Measurements from ENCODE around the gene CDHR3.

Gene CDHR3

DNA sequence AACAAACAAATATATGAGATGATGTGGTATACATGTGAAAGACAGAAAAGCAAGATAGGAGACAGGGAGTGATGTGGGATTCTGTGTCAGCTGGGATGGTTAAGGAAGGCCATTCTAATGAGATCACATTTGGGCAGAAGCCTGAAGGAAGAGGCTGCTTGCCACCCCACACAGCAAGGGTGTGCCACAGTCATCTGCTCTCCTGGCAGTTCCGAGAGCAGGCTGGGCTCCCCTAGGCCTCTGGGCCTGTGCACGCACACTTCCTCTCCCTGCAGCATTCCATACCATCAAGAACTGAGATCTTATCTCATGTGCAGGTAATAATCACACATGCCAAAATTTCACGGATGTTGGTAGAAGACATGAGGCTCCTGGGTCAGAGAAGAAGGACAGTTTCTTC lies 105.9 kb downstream of the CDHR3 start:
- peak; percentile 69 to 75 for DNase-seq

DNA sequence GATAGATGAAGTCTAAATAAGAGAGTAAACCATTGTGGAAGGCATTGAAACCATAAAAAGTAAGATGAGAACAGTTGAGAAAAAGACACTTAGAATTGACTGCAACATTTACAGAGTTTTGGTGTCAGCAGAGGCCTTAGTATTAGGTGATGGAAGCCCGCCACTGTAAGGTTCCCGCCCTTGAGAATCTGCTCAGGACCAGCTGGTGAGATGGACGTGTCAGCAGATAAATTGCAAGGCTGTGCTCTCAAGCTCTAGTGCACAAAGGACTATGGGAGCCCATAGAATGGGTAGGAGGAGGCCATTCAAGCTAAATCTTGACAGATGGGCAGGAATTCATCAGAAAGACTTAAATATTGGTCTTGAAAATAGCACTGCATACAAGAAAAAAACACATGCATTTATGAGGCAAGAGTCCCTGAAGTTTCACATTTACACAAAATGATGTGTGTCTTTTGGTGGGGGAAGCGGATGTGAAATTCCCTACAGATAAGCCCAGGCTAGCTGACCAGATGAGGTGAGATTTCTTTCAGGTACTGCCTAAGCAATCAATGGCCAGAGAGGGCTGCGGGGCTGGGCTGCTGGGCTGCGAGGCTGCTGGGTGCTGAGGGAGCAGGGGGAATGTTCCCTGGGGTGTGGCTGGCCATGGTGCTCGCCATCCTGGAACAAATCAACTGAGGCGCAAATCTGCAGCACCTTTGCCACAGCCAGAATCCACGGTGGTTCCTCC lies 106.6 kb downstream of the CDHR3 start:
- no peak for DNase-seq

DNA sequence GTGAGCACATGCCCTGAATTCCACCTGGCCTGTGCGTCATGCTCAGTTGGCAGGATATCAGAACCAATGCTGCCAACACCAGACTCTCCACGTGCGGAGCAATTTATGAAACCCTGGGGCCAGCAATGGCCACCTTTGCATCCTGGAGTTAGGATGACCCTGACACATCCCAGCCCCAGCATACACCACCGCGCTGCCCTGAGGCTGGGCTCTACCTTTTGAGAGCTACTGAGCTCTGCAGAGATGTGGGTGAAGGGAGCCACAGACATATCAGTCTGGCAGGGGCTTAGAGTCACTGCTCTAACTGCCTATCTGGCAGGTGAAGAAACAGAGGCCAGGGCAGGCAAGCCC lies 107.1 kb downstream of the CDHR3 start:
- DNase-seq: peak; percentile 35 to 44

DNA sequence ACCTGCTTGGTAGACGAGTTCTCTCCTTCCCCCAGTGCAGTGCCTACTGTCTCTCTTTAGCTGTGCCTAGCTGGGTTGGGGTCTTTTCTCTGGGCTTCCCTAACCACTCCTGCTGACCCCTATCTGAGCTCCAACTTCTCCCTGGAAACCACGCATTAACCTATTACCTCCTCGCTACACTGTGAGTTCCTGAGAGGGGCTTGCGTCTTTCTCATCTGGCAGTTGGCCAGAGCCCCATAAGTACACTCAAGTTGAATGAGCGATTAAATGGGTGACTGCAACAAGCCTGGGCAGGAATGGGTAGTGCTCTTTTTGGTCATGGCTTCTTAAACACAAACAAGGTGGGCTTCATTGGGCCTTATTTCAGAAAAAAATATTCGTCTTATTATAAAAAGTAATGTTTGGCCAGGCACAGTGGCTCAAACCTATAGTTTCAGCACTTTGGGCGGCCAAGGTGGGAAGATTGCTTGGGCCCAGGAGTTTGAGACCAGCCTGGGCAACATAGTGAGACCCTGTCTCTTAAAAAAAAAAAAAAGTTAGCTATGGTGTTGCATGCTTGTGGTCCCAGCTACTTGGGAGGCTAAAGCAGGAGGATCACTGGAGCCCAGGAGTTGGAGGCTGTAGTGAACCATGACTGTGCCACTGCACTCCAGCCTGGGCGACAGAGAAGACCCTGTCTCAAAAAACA lies 107.6 kb downstream of the CDHR3 start:
- DNase-seq: no peak

DNA sequence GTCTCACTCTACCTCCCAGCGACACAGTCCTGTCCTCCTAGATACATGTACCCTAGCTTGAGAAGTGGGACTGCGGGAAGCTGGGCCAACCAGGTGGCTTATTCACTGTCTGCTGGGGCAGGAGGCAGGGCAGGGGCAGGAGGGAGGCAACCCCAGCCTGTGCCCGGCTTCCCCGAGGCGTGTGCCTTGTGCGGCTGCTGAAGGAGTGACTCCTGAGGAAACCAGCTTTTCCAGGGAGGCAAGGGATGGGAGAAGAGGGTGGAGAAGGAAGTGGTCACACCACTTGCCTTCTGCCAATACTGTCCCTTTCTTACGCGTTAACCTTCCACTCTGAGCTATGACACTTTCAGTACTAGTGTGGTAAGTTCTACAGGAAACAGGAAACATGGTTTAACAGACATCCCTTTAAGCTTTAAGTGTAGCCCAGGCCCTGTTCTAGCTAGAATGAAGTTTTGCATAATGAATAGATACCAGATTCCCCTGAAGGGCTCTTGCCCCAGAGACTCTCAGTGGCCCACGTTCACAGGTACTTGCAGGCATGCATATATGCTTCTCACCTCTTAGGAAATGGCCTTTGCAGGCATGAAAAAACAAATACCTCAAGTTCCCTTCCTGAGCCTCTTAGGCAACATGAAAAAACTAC lies 108.4 kb downstream of the CDHR3 start:
- no peak for DNase-seq

DNA sequence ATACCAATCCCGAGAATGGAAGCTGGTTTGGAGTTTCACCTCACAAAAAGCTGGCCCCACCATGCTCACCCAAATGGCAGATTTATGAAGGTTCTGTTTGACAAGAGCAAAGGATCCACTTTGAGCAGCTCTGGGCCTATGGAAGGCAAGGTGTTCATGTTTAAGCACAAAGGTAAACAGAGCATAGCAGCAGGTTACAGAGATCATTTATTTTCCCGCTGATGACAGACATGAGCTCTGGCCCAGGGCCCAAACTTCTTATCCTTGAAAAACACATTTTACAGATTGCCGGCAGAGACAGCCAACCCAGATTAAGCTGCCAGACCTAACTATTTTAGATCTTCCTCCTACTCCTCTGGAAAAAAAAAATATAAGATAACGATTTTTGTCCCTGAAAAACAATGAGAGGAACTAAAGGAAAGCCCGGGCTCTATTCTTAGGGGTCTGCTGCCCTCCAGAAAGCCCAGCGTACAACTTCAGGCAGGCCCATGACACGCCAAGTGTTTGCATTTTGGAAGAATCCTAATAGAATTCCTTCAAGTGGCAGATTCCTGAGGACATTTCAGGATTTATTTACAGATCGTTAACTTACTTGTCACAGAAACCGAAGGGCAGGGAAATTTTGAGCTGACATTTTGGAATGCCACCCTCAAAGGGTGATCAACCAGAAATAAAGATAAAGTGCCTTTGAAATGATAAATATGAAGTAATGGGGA lies 109.1 kb downstream of the CDHR3 start:
- DNase-seq: peak in 1 of 2 experiments; percentile 8

DNA sequence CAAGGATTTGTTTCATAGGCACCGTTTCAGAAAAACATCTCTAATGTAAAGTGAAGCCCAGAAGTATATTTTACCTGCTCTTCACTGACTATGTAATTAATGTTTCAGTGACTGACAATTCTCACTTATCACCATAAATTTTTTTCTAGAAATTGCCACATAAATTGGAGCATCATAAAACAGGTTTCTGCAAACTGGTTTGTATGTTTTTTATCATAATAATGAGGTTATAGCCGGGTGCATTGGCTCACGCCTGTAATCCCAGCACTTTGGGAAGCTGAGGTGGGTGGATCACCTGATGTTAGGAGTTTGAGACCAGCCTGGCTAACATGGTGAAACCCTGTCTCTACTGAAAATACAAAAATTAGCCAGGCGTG lies 109.6 kb downstream of the CDHR3 start:
- no peak for DNase-seq

DNA sequence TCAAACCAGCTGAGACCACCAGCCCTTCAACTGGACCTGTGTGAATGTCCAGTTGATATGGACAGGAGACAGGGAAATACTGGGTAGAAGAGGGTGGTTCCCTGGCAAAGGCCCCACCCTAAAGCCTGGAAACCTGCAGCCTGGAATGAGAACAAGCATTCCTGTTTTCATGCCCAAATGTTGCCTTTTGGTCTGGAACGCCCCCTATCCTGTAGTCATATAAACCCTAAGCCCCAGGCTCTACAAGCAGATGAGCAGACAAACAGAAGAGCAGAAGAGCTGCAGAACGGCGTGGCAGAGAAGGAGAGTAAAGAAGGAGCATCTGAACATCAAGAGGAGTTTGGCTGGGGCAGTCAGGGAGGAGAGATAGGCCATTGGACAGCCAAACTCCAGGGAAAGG lies 110.6 kb downstream of the CDHR3 start:
- no peak for DNase-seq

DNA sequence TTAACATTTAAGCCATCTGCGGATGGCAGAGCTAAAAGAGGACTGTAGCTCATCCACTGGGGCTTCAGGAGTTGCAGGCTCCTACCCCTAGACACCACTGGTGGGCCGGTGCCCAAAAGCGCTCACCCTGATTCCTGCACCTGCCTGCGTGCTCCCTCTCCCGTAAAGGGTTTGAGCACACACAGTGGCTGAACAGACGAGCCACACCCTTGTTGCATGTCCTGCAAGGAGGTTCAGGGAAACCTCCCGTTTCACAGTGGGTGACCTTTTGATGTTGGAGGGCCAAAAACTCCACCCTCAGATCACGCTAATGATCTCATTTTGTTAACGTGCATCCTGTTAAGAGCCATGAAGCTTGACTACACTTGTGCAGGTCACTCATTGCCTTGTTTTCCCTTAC lies 111.2 kb downstream of the CDHR3 start:
- DNase-seq: no peak

DNA sequence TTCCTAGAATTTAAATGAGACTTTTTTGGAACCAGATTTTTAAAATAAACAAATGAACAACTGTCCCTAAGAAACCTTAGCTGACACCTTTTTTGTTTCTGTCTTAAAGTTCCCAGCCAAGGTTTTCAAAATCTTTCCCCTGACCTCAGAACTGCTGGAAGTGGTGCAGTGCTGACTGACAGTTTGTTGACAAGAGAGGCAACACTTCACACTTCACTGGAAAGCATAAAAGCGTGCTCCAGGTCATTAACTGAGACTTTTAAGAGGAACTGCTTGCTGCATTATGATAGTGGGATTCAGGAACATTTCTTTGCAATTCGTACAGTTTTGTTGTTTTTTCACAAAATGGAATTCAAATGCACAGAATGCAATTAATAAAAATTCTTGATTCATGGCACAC lies 112.9 kb downstream of the CDHR3 start:
- no peak for DNase-seq

DNA sequence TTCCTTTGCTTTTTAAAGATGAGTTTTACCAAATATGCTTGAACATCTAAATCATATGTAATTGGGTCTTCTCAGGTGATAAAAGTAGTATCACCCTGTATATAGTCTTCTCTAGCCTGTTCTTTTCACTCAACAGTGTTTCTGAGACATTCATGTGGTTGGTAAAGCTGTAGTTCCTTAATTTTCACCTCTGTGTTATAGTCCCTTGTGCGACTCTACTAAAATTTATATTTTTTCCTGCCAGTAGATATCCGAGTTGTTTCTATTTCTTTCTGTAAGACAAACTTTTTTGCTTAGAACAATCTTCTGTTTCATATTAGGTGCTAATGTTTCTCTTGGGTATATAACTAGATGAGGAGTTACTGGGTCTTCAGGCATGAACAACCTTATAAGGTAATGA lies 113.5 kb downstream of the CDHR3 start:
- no peak for DNase-seq

DNA sequence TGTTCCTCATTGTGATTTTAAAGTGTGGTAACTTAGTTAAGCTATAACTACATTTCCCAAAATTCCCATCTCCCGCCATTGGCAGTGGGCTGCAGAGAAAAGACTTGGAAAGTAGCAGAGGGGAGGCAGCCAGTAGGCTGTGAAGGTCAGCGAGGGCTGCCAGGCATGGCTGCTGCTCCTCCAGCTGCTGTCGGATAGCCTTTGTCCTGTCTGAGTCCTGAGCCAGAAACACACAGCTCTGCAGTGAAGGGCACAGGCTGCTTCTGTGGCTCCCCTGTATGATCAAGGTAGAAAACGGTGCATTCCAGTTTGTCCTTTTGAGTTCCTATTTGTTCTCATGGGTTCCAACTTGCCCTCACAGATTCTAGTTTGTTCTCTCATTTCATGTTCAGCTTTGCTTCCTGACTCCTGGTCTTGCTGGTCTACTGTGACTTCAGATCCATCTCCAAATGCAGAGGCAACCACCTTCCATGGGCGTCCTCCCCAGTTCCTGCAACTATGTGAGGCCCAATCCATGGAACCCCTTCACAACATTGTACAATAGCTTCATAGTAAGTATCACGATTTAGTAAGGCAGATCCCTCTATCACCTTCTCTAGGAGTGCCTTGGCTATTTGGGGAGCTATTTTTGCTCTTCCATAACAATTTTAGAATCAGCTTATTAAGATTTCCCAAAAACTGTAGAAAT lies 117.4 kb downstream of the CDHR3 start:
- no peak for DNase-seq

DNA sequence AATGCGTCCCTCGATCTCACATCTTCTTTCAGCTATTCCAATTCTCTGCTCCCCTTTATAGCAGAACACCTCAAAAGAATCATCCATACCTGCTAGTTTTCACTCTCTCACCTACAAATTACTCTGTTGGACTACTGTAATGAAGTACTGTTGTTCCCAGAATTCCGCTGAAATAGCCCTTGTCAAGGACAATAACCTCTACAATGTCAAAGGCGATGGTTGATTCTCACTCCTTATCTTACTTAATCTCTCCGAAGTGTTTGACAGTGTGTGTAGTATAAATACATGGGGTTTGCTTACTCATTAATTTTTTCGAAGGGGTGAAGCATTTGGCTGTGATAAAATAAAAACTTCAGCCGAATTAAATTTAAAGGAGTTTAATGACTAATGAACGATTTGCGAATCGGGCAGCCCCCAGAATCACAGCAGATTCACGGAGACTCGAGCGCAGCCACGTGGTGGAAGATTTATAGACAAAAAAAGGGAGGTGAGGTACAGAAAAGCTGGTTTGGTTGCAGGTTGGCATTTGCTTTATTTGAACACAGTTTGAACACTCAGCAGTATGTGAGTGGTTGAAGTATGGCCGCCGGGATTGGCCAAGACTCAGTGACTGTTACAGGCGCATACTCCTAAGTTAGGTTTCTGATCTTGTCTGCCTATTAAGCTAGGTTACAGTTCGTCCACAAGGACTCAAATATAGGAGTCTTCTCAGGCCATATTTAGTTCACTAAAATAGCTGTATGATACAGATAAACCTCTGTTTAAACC lies 119.2 kb downstream of the CDHR3 start:
- DNase-seq: no peak
